Astrocyte (in vitro differentiated cells and primary cell): Measurements from ENCODE around the gene ELK3.

Experiments
- CTCF ChIP-seq: IDR thresholded peaks from 2 replicates; pipeline ENCODE4 v1.5.1; 2011; ENCODE audit warnings: low read depth, mild to moderate bottlenecking, inconsistent platforms, low read length, moderate library complexity; ENCODE audit not compliant: insufficient read depth
- EZH2 ChIP-seq: IDR thresholded peaks from 2 replicates; pipeline ENCODE4 v1.6.1; 2012; ENCODE audit warnings: mild to moderate bottlenecking, low read length, inconsistent platforms; ENCODE audit not compliant: insufficient read depth

- TF ChIP-seq CTCF, result no peak
- no peak for TF ChIP-seq EZH2
These were observed 103.3 kb downstream of the ELK3 start for GRCh38 chr12:96297504-96297903.
